ENCODE measurements around the gene CNTFR. TPM values are rescaled to one million over a fixed set of nuclear protein-coding genes. Genes with fewer than 3 reads are reported as not detected.
A peak's percentile ranks its signal among the peaks of the same experiment; 100 is the strongest.

Gene CNTFR
- total and polyA plus RNA-seq, 2 of the 8 experiments (the other 6 are each of a cell fraction or from before 2014, with no cell fraction given), result 1.2 to 4.2 TPM

- no peak for TF ChIP-seq RAD21 (IDR thresholded peaks at IDR 0.05 in 1 of 2, conservative IDR thresholded peaks at IDR 0.05 in 1 of 2; ENCODE audit: low read depth in 2 of 2, low read length in 2 of 2)
- no peak for TF ChIP-seq MAFK (IDR thresholded peaks at IDR 0.05; ENCODE audit: low read depth, low read length)
- 0 out of 4 replicates have a peak, but pooled peaks of 1 of the 2 experiments have one; percentile 26 for TF ChIP-seq HDAC2 (IDR thresholded peaks at IDR 0.05; ENCODE audit: borderline replicate concordance in 1 of 2, low read depth in 2 of 2, low read length in 2 of 2)
- peak; percentile 49 to 61; a peak in 2 of 3 replicates for TF ChIP-seq POLR2A (IDR thresholded peaks at IDR 0.05; ENCODE audit: control extremely low read depth in 1 of 2, low read depth in 2 of 2, low read length in 2 of 2)
- TF ChIP-seq GTF2F1 (IDR thresholded peaks at IDR 0.05; ENCODE audit: borderline replicate concordance, low read depth, low read length), result 0 out of 2 replicates have a peak, but pooled peaks have one; percentile 21
- no peak; the same call in 1 of the 2 replicates for TF ChIP-seq RBBP5 (IDR thresholded peaks at IDR 0.05; ENCODE audit: borderline replicate concordance, low read depth, low read length)
- no peak for TF ChIP-seq KDM5A (IDR thresholded peaks at IDR 0.05; ENCODE audit: low read length)
- peak; percentile 27 for TF ChIP-seq RNF2 (IDR thresholded peaks at IDR 0.05; ENCODE audit: borderline replicate concordance, low read depth, low read length, missing control alignments, poor library complexity, severe bottlenecking)
- peak; percentile 68 for TF ChIP-seq PHF8 (conservative IDR thresholded peaks at IDR 0.05; ENCODE audit: low read depth, low read length)
- no peak; the same call in 1 of the 2 replicates for TF ChIP-seq MAX (IDR thresholded peaks at IDR 0.05)
- no peak; the same call in 1 of the 2 replicates for TF ChIP-seq POLR2AphosphoS5 (IDR thresholded peaks at IDR 0.05; ENCODE audit: low read depth, low read length)
- peak; percentile 67; the same call in 1 of the 2 replicates for TF ChIP-seq TAF1 (IDR thresholded peaks at IDR 0.05; ENCODE audit: low read depth, low read length)
- no peak for TF ChIP-seq SIRT6 (IDR thresholded peaks at IDR 0.05; ENCODE audit: low read length)
- no peak for TF ChIP-seq EGR1 (IDR thresholded peaks at IDR 0.05; ENCODE audit: borderline replicate concordance, low read depth, low read length)
- TF ChIP-seq EP300 (IDR thresholded peaks at IDR 0.05; ENCODE audit: borderline replicate concordance in 1 of 2, low read depth in 2 of 2, low read length in 2 of 2), result peak in 1 of 2 experiments; percentile 98; a peak in 2 of 3 replicates
- 0 out of 2 replicates have a peak, but pooled peaks have one; percentile 10 for TF ChIP-seq GABPA (IDR thresholded peaks at IDR 0.05; ENCODE audit: borderline replicate concordance, insufficient read depth, low read length)
- TF ChIP-seq KDM4A (IDR thresholded peaks at IDR 0.05; ENCODE audit: low read depth, low read length, severe bottlenecking), result peak; percentile 99
- TF ChIP-seq SP4 (IDR thresholded peaks at IDR 0.05; ENCODE audit: low read length), result peak; percentile 83; the same call in 1 of the 2 replicates
- TF ChIP-seq TAF7 (optimal IDR thresholded peaks at IDR 0.05; ENCODE audit: borderline replicate concordance, low read depth, low read length), result peak; percentile 44
- TF ChIP-seq USF2 (IDR thresholded peaks at IDR 0.05; ENCODE audit: low read length), result no peak
Measured at GRCh38 chr9:34637356-34638137, 48.0 kb upstream of the CNTFR start, which contains the start of gene SIGMAR1 (continued).

Data from H1 (cell line).